ENCODE data around the gene ASB3.
"Not testable (repeated sequence)": the region's sequence is repeated elsewhere in the genome, so short reads cannot be mapped to it uniquely, and the experiment has no call there.

ASB3 gene, protein sequence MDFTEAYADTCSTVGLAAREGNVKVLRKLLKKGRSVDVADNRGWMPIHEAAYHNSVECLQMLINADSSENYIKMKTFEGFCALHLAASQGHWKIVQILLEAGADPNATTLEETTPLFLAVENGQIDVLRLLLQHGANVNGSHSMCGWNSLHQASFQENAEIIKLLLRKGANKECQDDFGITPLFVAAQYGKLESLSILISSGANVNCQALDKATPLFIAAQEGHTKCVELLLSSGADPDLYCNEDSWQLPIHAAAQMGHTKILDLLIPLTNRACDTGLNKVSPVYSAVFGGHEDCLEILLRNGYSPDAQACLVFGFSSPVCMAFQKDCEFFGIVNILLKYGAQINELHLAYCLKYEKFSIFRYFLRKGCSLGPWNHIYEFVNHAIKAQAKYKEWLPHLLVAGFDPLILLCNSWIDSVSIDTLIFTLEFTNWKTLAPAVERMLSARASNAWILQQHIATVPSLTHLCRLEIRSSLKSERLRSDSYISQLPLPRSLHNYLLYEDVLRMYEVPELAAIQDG

DNA sequence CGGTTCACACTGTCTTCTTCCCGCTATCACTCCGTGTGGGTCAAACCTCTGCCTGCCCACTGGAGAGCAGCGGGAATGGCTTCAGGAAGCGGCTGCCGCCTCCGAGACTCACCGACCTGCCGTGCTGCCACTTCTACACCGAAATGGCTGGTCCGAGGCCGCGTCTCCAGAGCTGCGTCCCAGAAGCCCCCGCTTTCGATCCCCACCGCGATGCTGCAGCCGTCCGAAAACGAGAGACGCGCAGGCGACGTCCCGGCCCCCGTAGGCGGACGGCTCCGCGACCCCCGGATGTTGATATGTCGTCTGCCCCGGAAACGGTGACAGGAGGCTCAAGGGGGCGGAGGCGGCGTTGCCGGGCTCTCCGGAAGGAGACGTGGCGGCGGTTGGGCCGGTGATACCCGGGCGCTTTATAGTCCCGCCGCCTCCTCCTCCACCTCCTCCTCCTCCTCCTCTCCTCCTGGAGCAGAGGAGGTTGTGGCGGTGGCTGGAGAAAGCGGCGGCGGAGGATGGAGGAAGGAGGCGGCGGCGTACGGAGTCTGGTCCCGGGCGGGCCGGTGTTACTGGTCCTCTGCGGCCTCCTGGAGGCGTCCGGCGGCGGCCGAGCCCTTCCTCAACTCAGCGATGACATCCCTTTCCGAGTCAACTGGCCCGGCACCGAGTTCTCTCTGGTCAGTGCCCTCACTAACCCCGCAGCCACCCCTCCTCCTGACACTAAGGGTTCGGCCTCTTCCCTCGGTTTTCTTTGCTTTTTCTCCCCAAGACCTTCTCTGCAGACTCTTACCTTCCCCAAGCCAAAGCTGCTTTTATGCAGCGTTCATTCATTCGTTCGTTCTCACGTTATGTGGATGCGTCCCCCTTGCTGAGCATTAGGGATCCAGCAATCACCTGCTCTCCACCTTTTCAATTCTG, at the start of gene ASB3, which contains the start of gene ERLEC1:
ASB3 (minus strand) TSS at position 249 of the 909 bp plus-strand sequence. CDS start 21,381 bp downstream, outside the sequence.
ERLEC1 (plus strand) TSS at position 340 of the 909 bp plus-strand sequence; CDS start at position 507, 167 bp downstream.
- peak; percentile 93 for DNase-seq

DNA sequence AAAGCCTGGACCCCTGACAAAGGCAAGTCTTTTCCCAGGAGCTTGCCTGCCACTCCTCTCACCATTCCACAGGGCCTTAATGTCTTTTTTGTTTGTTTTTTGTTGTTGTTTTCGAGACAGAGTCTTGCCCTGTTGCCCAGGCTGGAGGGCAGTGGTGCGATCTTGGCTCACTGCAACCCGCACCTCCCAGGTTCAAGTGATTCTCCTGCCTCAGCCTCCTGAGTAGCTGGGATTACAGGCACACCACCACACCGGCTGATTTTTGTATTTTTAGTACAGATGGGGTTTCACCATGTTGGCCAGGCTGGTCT, 43.2 kb upstream of the ASB3 start:
- DNase-seq, result not testable (repeated sequence)

DNA sequence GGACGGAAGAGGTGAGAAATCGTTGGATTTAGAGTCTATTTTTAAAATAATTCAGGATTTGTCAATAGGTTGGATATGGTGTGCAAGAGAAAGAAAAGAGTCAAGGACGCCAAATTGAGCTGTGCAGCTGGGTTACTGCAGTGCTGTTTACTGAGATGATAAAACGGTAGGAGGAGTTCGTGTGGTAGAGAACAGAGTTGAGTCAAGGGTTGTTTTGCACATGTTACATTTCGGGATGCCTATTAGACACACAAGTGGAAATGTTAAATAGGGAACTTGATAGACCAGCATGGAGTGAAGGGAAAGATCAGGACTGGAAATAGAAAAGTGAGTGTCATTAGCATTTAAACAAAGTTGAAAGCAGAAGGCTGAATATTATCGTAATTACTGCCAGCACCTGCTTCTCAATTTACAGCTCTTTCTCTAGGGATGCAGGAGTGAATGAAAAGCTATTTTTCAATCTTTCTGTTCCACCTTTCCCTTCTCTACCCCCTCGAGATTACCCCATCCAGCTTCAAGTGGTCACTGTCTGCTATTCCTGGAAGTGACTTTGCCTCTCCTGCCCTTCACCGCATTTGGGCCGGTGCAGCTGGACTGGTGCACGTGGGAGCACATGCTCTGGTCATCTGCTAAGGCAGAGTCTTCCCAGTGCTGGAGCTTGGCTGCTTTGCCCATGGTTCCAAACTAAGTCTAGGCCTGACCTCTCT, 42.7 kb upstream of the ASB3 start:
- DNase-seq, result no peak

DNA sequence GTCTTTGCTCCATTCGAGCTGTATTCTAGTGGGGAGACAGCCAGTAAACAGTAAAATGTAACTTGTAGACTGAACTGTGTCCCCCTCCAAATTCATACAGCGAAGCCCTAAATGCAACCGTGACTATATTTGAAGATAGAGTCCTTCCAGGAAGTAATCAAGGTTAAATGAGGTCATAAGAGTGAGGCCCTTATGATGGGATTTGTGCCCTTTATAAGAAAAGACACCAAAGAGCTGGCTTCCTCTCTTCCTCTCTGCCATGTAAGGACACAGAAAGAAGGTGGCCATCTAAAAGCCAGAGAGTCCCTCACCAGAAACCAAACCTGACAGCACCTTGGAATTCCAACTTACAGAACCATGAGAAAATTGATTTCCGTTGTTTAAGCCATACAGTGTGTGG, 41.6 kb upstream of the ASB3 start:
- no peak for DNase-seq

DNA sequence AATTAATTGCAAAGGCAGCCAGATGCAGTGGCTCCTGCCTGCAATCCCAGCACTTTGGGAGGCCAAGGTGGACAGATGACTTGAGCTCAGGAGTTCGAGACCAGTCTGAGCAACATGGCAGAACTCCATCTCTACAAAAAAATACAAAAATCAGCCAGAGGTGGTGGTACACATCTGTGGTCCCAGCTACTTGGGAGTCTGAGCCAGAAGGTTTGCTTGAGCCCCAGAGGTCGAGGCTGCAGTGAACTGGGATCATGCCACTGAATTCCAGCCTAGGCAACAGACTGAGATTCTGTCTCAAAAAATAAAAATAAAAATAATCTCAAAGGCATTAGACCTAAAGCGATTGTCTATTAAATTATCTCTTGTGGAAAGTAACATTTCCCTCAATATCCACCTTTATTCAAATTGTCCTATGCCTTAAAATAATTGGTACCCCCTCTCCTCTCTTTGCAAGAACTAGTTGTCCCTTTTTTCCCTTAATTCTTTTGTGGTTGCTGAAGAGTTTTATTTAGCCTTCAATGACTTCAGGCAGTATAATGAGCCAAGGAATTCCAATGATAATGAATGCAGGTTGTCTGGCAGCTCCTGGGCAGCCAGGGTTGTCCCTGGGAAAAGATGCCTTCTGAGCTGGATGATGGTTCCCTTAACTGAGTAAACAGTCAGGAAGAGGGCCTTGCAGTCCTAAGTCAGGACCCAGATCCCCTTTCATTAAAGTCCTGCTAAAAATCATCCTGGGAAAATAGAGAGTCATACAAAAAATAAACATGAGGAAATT, 40.8 kb upstream of the ASB3 start:
- DNase-seq, result no peak

DNA sequence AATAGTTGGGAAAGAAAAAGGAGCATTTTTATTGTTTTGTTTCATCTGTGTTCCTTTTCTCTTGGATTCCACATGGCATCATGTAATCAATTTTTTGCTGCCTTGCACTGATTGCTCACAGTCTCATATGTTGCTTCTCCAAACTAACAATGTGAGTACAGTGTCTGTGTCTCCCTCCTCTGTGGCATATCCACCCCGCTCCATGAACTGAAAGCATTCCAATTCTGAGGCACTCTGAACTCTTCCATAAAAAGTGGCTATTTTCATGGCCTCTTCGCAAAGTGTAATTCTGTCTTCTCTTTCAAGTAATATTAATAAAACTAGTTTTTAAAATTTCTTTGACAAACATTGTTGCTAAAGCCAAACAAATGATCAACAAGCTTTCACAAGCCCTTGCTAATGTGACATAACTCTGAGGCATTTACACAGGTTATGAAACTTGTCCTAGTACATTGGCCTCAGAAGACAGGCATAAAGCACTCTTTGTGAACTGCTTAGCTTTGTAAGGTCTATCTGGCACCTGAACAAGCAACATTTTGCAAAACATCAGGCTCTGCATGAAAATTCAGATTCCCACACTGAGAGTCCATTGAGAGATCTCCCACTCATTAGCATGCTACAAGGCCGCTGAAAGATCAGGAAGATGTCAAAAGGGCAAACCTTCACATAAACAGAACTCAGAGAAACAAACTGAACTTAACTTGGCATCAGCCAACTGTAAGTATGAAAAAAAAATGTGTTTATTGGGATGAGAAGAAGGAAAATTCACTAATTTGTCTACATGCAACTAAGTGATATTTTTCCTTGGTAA, 40.0 kb upstream of the ASB3 start:
- DNase-seq, result no peak

DNA sequence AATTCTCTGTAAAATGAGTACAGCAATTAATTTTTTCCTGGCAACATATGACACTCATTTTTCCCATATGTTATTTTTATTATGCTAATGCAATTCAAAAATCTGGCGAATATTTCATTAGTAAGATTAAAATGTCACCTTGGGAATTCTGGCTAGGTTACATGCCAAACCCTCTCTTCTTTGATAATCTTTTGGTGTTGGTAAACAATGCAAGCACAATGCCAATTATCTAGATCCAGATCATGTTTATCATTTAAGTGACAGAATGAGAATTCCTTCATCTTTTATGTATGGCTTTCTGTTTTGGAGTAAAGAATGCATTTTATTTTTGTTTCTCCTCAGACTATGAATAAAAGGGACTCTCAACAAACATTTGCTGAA, 39.3 kb upstream of the ASB3 start:
- DNase-seq, result no peak

DNA sequence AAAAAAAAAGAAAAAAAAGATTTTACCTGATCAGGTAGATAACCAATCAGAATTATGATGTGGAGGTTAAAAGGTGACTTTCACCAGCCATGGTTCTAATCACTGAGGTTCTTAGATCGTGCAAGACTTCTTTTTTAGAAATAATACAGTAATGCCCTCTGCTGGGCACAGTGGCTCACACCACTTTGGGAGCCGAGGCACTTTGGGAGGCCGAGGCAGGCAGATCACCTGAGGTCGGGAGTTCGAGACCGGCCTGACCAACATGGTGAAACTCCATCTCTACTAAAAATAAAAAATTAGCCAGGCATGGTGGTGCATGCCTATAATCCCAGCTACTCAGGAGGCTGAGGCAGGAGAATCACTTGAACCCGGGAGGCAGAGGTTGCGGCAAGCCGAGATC, 36.9 kb upstream of the ASB3 start:
- peak; percentile 30 for DNase-seq

DNA sequence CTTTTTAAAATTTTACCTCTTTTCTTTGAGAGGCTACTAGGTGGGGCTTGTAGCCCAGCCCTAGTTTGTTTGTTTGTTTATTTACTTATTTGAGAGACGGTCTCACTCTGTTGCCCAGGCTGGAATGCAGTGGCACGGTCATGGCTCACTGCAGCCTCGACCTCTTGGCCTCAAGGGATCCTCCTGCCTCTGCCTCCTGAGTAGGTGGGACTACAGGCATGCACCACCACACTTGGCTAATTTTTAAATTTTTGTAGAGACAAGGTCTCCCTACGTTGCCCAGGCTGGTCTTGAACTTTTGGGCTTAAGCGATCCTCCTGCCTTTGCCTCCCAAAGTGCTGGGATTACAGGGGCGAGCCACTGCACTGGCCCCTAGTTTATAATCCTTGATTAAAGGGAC, 35.1 kb upstream of the ASB3 start:
- no peak for DNase-seq

DNA sequence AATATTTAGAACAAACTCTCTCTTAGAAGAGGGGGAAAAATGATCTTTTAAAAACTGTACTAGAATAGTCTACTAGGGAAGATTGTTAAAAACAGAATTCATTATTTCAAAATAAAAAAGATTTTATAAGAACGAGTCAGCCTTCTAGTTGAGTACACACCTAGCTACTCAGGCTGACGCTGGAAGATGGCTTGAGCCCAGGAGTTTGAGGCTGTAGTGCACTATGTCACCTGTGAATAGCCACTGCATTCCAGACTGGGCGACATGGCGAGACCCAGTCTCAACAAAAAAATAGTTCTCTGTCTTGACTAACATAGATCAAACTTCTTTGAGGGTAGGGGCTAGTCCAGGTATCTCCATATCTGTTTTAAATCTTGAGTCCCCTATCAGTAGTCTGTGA, 34.0 kb upstream of the ASB3 start:
- DNase-seq, result no peak

DNA sequence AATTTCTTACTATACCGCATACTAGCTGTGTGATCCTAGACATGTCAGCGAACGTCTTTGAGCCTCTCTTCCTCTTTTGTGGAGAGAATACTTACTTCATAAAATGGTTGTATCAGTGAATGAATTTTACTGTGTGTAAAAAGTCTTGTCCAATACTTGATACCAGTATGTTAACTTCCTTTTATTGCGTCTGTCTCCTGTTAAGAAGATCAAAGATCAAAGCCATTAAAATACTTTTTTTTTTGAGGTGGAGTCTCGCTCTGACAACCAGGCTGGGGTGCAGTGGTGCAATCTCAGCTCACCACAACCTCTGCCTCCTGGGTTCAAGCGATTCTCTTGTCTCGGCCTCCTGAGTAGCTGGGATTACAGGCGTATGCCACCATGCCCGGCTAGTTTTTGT, 33.3 kb upstream of the ASB3 start:
- DNase-seq, result no peak

DNA sequence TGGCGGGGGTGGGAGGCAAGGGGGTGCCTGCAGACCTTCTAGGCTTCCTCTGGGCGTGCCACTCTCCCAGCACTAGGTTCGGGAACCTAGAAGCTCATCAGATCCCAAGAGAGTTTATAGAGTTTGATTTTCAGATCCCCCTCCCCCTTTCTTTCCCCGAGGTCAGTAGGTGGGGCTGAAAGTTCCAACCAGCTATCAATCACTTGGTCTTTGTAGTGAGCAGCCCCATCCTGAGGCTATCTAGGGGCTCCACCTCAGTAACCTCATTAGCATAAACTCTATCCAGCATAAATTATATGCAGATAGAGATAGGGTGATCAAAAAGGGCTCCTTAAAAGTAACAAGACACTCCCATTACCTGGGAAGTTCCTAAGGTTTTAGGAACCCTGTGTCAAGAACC, 32.9 kb upstream of the ASB3 start:
- no peak for DNase-seq

DNA sequence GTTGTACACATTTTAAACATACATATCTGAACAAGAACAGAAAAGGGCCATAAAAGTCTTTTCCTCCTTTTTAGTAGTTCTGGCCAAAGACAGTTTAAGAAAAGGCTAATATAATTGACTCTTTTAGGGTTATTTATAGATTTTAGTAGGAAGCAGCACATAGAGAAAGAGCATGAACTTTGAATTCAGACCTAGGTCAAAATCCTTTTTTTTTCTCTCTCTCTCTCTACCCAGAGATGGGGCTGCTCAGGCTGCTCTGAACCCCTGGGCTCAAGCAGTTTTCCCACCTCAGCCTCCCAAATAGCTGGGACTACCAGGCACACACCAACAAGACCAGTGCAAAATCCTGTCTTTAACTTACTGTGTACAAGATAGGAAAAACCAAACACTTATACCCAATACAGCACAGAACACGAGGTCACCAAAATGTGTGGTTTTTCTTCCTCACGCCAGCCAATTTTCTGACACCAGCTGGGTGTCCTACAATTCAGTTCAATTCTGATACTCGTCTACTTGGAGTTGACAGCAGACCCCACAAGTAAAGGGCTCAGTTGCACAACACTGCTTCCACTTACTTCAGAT, 32.2 kb upstream of the ASB3 start:
- DNase-seq, result no peak

DNA sequence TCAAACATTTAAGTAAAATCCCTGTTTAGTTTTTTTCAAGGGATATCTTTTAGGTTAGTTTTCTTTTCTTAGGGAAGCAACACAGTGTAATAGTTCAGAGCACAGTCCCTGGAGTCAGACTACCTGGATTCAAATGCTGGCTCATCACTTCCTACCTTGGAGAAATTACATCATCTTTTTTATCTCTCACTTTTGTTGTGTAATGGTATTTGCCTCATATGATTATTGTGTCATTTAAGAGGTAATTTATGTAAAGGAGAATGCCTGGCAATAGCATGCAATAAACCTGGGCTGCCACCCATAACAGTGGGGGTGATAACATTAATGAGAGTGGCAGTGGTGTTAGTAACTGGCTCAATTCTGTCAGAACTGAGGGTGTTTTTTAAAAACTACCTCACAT, 26.4 kb upstream of the ASB3 start:
- no peak for DNase-seq

DNA sequence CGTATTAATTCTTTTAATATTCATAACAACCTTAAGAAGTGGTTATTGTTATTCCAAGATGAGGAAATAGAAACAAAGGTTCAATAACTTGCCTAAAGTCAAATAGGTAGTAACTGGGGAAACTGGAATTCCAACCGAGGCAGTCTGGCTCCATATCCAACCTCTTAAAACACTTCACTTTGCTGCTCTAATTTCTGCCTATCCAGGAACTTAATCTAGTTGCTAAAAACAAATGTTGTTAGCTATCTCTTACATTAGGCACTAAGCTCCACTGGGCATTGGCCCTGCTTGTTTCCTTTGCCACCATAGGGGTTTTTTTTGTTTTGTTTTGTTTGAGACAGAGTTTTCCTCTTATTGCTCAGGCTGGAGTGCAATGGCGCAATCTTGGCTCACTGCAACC, 24.8 kb upstream of the ASB3 start:
- no peak for DNase-seq

DNA sequence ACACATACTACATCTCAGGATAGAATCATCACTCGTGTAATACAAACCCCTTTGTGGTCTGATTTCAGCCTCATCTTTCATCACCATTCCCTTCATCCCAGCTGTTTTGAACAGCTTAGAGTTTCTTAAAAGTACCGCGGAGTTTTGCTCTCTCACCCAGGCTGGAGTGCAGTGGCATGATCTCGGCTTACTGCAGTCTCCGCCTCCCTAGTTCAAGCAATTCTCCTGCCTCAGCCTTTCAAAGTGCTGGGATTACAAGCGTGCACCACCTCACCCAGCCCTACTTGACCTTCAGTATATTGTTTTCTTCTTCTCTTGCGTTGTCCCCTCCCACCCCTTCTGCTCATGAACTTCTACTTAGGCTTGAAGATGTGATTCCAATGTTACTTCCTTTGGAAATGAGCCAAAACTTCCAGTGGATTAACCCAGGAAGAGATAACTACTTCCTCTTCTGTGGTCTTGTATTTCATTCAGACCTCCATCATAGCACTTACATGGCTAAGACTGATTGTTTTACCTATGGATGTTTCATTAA, 15.9 kb upstream of the ASB3 start:
- DNase-seq, result no peak

DNA sequence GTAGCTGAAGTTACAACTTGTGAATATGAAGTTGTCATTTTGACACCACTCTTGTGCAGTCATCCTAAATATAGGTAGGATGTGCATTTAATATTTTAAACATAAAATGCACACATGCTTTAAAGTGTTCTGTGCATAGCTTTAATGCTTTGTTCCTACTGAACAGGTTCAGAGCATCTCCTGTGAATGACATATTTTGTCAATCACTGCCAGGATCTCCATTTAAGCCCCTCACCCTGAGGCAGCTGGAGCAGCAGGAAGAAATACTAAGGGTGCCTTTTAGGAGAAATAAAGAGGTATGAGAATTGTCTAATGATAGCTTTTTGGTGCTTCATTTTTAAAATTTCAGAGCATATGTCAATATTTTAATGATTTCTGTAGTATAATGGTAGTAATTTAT, 14.8 kb upstream of the ASB3 start:
- DNase-seq, result no peak

DNA sequence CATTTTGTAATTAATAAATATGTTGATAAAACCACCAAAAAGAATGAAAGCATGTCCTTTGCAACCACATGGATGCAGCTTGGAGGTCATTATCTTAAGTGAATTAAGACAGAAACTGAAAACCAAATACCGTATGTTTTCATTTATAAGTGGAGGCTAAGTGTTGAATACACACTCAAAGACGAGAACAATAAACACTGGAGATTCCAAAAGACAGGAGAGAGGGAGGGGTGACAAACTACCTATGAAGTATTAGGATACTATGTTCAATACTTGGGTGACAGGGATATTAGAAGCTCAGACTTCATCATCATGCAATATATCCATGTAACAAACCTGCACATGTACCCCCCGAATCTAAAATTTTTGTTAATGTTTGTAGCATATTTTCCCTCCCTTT, 7.1 kb upstream of the ASB3 start:
- no peak for DNase-seq

DNA sequence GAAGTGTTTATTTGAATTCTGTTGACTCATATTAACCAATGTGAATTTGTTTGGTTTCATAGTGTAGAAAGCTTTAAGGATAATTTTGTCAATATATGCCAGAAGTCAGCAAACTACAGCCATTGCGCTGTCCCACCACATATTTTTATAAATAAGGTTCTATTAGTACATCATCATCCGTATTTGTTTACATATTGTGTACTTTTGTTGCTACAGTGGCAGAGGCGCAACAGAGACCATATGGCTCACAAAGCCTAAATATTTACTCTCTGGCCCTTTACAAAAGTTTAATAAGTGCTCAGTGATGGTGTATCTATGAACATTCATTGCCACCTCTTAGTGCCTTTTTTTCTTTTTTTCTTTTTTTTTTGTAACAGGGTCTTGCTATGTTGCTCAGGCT, 6.5 kb upstream of the ASB3 start:
- no peak for DNase-seq

DNA sequence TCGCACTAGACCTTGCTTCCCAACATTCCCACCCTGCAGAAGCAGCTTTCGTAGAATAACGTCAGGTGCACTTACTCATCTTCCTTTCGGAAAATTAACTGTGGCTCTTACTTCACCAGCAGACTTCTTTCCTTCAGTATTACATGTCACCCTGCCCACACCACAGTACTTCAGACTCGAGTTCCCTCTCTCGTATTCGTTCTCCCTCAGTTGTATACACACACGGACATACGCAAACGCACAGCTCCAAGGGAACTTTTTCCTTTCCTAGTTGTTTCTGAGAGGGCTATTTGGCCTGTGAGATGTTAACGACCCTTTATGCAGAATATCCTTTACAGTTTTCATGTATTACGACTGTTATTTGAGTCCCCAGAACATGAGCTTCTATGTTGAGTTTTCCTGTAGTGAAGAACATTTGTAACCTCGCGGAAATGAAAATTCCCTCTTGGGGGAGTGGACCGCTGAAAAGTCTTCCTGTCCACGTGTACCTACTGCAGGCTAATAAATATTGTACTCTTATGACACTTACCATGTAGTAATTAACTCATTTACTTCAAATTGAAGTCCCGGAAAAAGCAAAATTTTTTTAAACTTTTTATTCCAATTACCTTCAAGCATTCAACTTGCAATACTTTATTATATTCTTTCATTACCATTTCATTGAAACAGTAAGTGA, 999 bp upstream of the ASB3 start:
- DNase-seq, result no peak

Measured in stimulated activated CD8-positive, alpha-beta memory T cell treated with anti-CD3 and anti-CD28 coated beads, Interleukin-4, amount 100 ng/mL, for 48 hours (primary cell).